K562 (cell line): ENCODE data around the gene MT1M. TPM values are rescaled to one million over a fixed set of nuclear protein-coding genes. Genes with fewer than 3 reads are reported as not detected.

Source experiments
- ATAC-seq: fragments of 200-7000 bp; cut with Tn5 transposase; 3 replicates; pipeline ENCODE4 v1.9.1; 2020; ENCODE audit warnings: moderate library complexity
- BruUV-seq: library from RNA; stranded (reverse); fragments of 400-500 nt; replicated peaks from 2 replicates; lab custom pipeline; 2021; lab: Mats Ljungman, UMichigan
- CTCF ChIA-PET: fragments of 300-600 bp; formaldehyde crosslinking; extraction: SDS; loops from one replicate; lab custom pipeline; 2021; ENCODE audit warnings: low intra/inter-chr PET ratio; lab: Yijun Ruan, JAX
- POLR2A ChIA-PET: fragments of 300-600, 350-650 bp; sonication (Branson Sonifier 250); formaldehyde crosslinking; extraction: SDS; loops from one replicate; lab custom pipeline; 2021; ENCODE audit warnings: antibody characterized with exemption, inconsistent platforms; lab: Yijun Ruan, JAX
- DNase-seq, 4 experiments: peaks; one replicate each; pipeline versions ENCODE4 v3.0.0 to v3.0.0-alpha.2; 2011 to 2018; ENCODE audit warnings: low spot score in 3 of 4, mixed read lengths in 3 of 4; ENCODE audit errors: extremely low read depth in 1 of 4
- FAIRE-seq: peaks from 2 replicates; lab custom pipeline; 2011; peaks lifted over from hg19 to GRCh38; lab: Jason Lieb, UNC
- H2AFZ ChIP-seq: 2 replicates; pipeline ENCODE4 v1.6.0; 2011; ENCODE audit warnings: low read depth, low read length, control low read depth, inconsistent platforms
- H3K27ac ChIP-seq: fragments of 200-600 bp; 3 replicates; pipeline ENCODE4 v1.8.0; 2011; ENCODE audit warnings: low read depth, mild to moderate bottlenecking, control low read depth, inconsistent platforms, low read length, moderate library complexity, mixed read lengths; ENCODE audit errors: extremely low read depth
- H3K27me3 ChIP-seq, 2 experiments: fragments of 300-600 bp in 1 of 2; 2 replicates in 1 of 2; 3 replicates in 1 of 2; pipeline versions ENCODE4 v1.6.0 to v1.8.0; 2011; ENCODE audit warnings: inconsistent platforms in 2 of 2, low read length in 2 of 2, mild to moderate bottlenecking in 1 of 2, mixed read lengths in 1 of 2, moderate library complexity in 1 of 2; ENCODE audit not compliant: control insufficient read depth in 2 of 2, insufficient read depth in 2 of 2
- H3K36me3 ChIP-seq: fragments of 300-600 bp; 3 replicates; pipeline ENCODE4 v1.8.0; 2011; ENCODE audit warnings: mild to moderate bottlenecking, low read length, inconsistent platforms; ENCODE audit not compliant: control insufficient read depth, insufficient read depth
- H3K4me1 ChIP-seq, 2 experiments: fragments of 200-600 bp in 1 of 2; replicated peaks in 1 of 2; 2 replicates in 1 of 2; 3 replicates in 1 of 2; pipeline versions ENCODE4 v1.5.1 to v1.8.0; 2011; ENCODE audit warnings: inconsistent platforms in 2 of 2, low read length in 2 of 2, mild to moderate bottlenecking in 1 of 2, mixed read lengths in 1 of 2, moderate library complexity in 1 of 2; ENCODE audit not compliant: control insufficient read depth in 2 of 2, insufficient read depth in 2 of 2
- H3K4me2 ChIP-seq: 2 replicates; pipeline ENCODE4 v1.6.1; 2011; ENCODE audit warnings: low read length, control low read depth, inconsistent platforms, mixed read lengths; ENCODE audit not compliant: insufficient read depth
- H3K4me3 ChIP-seq: fragments of 200-600 bp; sonication (generic), shearing (Covaris generic); 2 replicates; pipeline ENCODE4 v1.5.1; 2016; ENCODE audit warnings: control low read depth, inconsistent platforms
- H3K79me2 ChIP-seq: fragments of 200-600 bp; 3 replicates; pipeline ENCODE4 v1.8.0; 2011; ENCODE audit warnings: low read length, inconsistent platforms; ENCODE audit not compliant: control insufficient read depth, insufficient read depth
- H3K9ac ChIP-seq, 2 experiments: 2 replicates each; pipeline versions ENCODE4 v1.6.0 to v1.6.1; 2011; ENCODE audit warnings: low read depth in 2 of 2, low read length in 2 of 2, control low read depth in 1 of 2, inconsistent platforms in 1 of 2, mild to moderate bottlenecking in 1 of 2, mixed read lengths in 1 of 2; ENCODE audit not compliant: insufficient read depth in 1 of 2
- H3K9me1 ChIP-seq: one replicate; pipeline ENCODE4 v1.6.0; 2011; ENCODE audit warnings: inconsistent platforms, mild to moderate bottlenecking, low read length, moderate library complexity; ENCODE audit not compliant: control insufficient read depth, insufficient read depth
- H3K9me3 ChIP-seq: replicated peaks from 2 replicates; pipeline ENCODE4 v1.5.1; 2011; ENCODE audit warnings: low read depth, low read length, inconsistent platforms; ENCODE audit not compliant: control insufficient read depth, insufficient read depth
- H4K20me1 ChIP-seq: replicated peaks from 2 replicates; pipeline ENCODE4 v1.6.1; 2011; ENCODE audit warnings: low read length, inconsistent platforms, mixed read lengths; ENCODE audit not compliant: control insufficient read depth, insufficient read depth
- BACH1 ChIP-seq: fragments of 200-800 bp; sonication (Bioruptor generic); IDR thresholded peaks from 2 replicates; pipeline ENCODE4 v1.6.1; 2016; ENCODE audit warnings: missing genetic modification characterization, missing compliant biosample characterization
- BRD9 ChIP-seq: fragments of 450-650 bp; IDR thresholded peaks from 2 replicates; pipeline ENCODE4 v1.6.1; 2018; ENCODE audit warnings: low read depth; ENCODE audit not compliant: partially characterized antibody
- CHD1 ChIP-seq: fragments of 200-600 bp; sonication (generic); IDR thresholded peaks from one replicate; pipeline ENCODE4 v1.6.1; 2012; ENCODE audit warnings: mild to moderate bottlenecking, moderate library complexity, low read length, inconsistent platforms
- ETV1 ChIP-seq: fragments of 450-650 bp; conservative IDR thresholded peaks from 2 replicates; pipeline ENCODE4 v1.6.1; 2016; ENCODE audit warnings: missing genetic modification characterization, control low read depth, low read depth, missing compliant biosample characterization
- FIP1L1 ChIP-seq: fragments of 200-400 bp; formaldehyde crosslinking; IDR thresholded peaks from 2 replicates; pipeline ENCODE4 v1.6.1; 2018; ENCODE audit warnings: mild to moderate bottlenecking, low read depth, low read length; ENCODE audit not compliant: poor library complexity, severe bottlenecking
- MTA3 ChIP-seq: fragments of 450-650 bp; formaldehyde crosslinking; IDR thresholded peaks from 2 replicates; pipeline ENCODE4 v1.6.1; 2017; ENCODE audit warnings: mild to moderate bottlenecking, borderline replicate concordance
- MYC ChIP-seq, 2 experiments: fragments of 250-450 bp in 1 of 2; sonication (Bioruptor Pico) in 1 of 2; IDR thresholded peaks; 2 replicates each; pipeline versions ENCODE4 v1.5.1 to v1.6.1; 2012 to 2021; ENCODE audit warnings: low read depth in 2 of 2, borderline replicate concordance in 1 of 2, improper control_type of control experiment in 1 of 2, low read length in 1 of 2, mild to moderate bottlenecking in 1 of 2, moderate library complexity in 1 of 2
- RHOXF2B ChIP-seq: fragments of 250-450 bp; sonication (Bioruptor Pico); conservative IDR thresholded peaks from 2 replicates; pipeline ENCODE4 v1.5.1; 2021
- RUNX1 ChIP-seq: sonication (generic); IDR thresholded peaks from 2 replicates; pipeline ENCODE4 v1.6.1; 2016; ENCODE audit warnings: antibody characterized with exemption, low read depth
- ZNF584 ChIP-seq: fragments of 200-800 bp; sonication (Bioruptor generic); IDR thresholded peaks from 2 replicates; pipeline ENCODE4 v1.6.1; 2016; ENCODE audit warnings: low read depth, mild to moderate bottlenecking, missing genetic modification characterization, missing compliant biosample characterization
- WGBS: fragments of 100-300 bp; shearing (Covaris generic); methylation state at CpG from one replicate; pipeline ENCODE4 v1.1.6; 2016; ENCODE audit warnings: low coverage, mixed read lengths; ENCODE audit not compliant: insufficient coverage; ENCODE audit errors: missing lambda C conversion rate; 5-methylcytosine and 5-hydroxymethylcytosine counted together
- in situ Hi-C: fragments of 300-500 bp; cut with MboI; formaldehyde crosslinking; loops from 4 replicates; pipeline ENCODE4 v1.15.0; 2018; ENCODE audit warnings: inconsistent platforms, mixed read lengths
- intact Hi-C: fragments of 100-400 bp; cut with micrococcal nuclease; formaldehyde crosslinking; loops from 2 replicates; pipeline ENCODE4 v1.14.2; 2022
- polyA plus RNA-seq, 8 experiments: library from polyadenylated mRNA; depleted of rRNA in 4 of 8; stranded (reverse) in 5 of 8; unstranded in 3 of 8; fragments of >200 nt; fragmentation: Nextera tagmentation in 2 of 8; fragmentation: Illumina TruSeq in 1 of 8; extraction: Ambion mirVana in 2 of 8; extraction: Trizol in 1 of 8; gene quantifications; 2 replicates each; pipeline versions ENCODE4 v1.2.1 to v1.2.3, GENCODE V29; 2011 to 2014; ENCODE audit warnings: inconsistent platforms in 1 of 8, missing spikeins in 1 of 8
- total RNA-seq, 7 experiments: library from RNA; depleted of rRNA in 6 of 7; stranded (reverse); fragments of >200 nt in 6 of 7; fragmentation: Illumina TruSeq in 2 of 7; extraction: Trizol in 2 of 7; gene quantifications; 2 replicates each; pipeline versions ENCODE4 v1.2.1 to v1.2.3, GENCODE V29; 2011 to 2021; ENCODE audit warnings: low replicate concordance in 1 of 7
- TF ChIP-seq, protein P1 (sequence below), 2 experiments: fragments of 450-650 bp; IDR thresholded peaks; 2 replicates each; pipeline ENCODE4 v1.6.1; 2016; ENCODE audit warnings: mild to moderate bottlenecking in 2 of 2, borderline replicate concordance in 1 of 2, low read depth in 1 of 2, moderate library complexity in 1 of 2
- TF ChIP-seq, protein P2 (sequence below), 2 experiments: fragments of 450-650 bp in 1 of 2; sonication (generic) in 1 of 2; formaldehyde crosslinking in 1 of 2; IDR thresholded peaks in 1 of 2; conservative IDR thresholded peaks in 1 of 2; 2 replicates each; pipeline versions ENCODE4 v1.6.1 to v1.8.1; 2016 to 2023; ENCODE audit warnings: mild to moderate bottlenecking in 2 of 2, moderate library complexity in 2 of 2, inconsistent platforms in 1 of 2, missing genetic modification reagents in 1 of 2

The MT1M gene
- total and polyA plus RNA-seq, 9 of the 15 experiments (the other 6 are each of a cell fraction or from before 2014, with no cell fraction given), result not detected

DNA sequence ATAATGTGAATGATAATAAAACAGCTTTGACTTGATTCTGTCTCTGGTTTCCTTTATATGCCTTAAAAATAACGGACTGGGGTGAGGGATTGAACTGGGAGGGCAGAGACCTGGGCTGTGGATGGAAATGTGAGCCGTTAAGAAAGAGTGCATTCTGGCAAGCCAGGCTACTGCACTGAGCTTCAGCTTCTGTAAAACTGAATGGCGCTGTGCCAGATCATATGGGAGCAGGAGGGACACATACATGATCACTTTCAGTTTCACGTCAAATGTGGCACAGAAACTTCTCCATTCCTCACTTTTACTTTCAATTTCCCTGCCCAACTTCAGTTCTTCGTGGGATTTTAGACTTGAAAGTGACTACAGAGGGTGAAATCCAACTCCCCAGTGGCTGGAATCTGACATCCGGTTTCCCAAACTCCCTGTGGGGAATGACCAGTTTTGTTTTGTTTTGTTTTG, 23.0 kb upstream of the MT1M start:
- POLR2A ChIA-PET, result interaction anchor here (0.6 to 0.8 kb wide), 3 partner anchors 14 to 28 kb away, joined by 3 read pairs; no protein-coding TSS in a partner anchor
- H3K27me3 ChIP-seq, result no peaks in the 10 kb centered on the region
- peak; percentile 63 for FAIRE-seq
- CTCF ChIA-PET, result no interaction called here
- no peaks in the 10 kb centered on the region for H3K36me3 ChIP-seq
- H3K9me1 ChIP-seq, result no peaks in the 10 kb centered on the region
- H3K9ac ChIP-seq, result peak overlapping the region; percentile 32 to 37; a peak in 3 of 4 replicates
- no peaks in the 10 kb centered on the region for H3K79me2 ChIP-seq
- no TSS peak for BruUV-seq
- H3K4me1 ChIP-seq, result peaks cover 27 to 29% of the 10 kb centered on the region in 2 experiments
- peak overlapping the region; percentile 97 for H2AFZ ChIP-seq
- H3K9me3 ChIP-seq, result no peaks in the 10 kb centered on the region
- H4K20me1 ChIP-seq, result no peaks in the 10 kb centered on the region
- H3K27ac ChIP-seq, result peak overlapping the region; percentile 27; the same call in 1 of the 3 replicates
- ATAC-seq, result peak; percentile 31
- peak overlapping the region; percentile 78 for H3K4me2 ChIP-seq
- in situ Hi-C loops, result no loop called here
- WGBS, result 2% methylated on average over 6 of the region's 6 CpGs
- peak in 2 of 4 experiments; percentile 51 to 66 for DNase-seq
- H3K4me3 ChIP-seq, result peak overlapping the region; percentile 47
- intact Hi-C loops, result no loop called here
- TF ChIP-seq MYC (IDR thresholded peaks at IDR 0.05; ENCODE audit: low read depth, low read length) (peak; percentile 25; the same call in 1 of the 2 replicates), MYC (CRISPR knock-in tag; IDR thresholded peaks at IDR 0.05; ENCODE audit: borderline replicate concordance, low read depth) (no peak), BACH1 (tag) (no peak), RUNX1 (no peak), ETV1 (tag) (peak; percentile 53), RHOXF2B (CRISPR knock-in tag) (no peak), CHD1 (peak; percentile 7), BRD9 (no peak), MTA3 (no peak), FIP1L1 (no peak), ZNF584 (CRISPR knock-in tag) (no peak)
- TF ChIP-seq, protein P1, sequence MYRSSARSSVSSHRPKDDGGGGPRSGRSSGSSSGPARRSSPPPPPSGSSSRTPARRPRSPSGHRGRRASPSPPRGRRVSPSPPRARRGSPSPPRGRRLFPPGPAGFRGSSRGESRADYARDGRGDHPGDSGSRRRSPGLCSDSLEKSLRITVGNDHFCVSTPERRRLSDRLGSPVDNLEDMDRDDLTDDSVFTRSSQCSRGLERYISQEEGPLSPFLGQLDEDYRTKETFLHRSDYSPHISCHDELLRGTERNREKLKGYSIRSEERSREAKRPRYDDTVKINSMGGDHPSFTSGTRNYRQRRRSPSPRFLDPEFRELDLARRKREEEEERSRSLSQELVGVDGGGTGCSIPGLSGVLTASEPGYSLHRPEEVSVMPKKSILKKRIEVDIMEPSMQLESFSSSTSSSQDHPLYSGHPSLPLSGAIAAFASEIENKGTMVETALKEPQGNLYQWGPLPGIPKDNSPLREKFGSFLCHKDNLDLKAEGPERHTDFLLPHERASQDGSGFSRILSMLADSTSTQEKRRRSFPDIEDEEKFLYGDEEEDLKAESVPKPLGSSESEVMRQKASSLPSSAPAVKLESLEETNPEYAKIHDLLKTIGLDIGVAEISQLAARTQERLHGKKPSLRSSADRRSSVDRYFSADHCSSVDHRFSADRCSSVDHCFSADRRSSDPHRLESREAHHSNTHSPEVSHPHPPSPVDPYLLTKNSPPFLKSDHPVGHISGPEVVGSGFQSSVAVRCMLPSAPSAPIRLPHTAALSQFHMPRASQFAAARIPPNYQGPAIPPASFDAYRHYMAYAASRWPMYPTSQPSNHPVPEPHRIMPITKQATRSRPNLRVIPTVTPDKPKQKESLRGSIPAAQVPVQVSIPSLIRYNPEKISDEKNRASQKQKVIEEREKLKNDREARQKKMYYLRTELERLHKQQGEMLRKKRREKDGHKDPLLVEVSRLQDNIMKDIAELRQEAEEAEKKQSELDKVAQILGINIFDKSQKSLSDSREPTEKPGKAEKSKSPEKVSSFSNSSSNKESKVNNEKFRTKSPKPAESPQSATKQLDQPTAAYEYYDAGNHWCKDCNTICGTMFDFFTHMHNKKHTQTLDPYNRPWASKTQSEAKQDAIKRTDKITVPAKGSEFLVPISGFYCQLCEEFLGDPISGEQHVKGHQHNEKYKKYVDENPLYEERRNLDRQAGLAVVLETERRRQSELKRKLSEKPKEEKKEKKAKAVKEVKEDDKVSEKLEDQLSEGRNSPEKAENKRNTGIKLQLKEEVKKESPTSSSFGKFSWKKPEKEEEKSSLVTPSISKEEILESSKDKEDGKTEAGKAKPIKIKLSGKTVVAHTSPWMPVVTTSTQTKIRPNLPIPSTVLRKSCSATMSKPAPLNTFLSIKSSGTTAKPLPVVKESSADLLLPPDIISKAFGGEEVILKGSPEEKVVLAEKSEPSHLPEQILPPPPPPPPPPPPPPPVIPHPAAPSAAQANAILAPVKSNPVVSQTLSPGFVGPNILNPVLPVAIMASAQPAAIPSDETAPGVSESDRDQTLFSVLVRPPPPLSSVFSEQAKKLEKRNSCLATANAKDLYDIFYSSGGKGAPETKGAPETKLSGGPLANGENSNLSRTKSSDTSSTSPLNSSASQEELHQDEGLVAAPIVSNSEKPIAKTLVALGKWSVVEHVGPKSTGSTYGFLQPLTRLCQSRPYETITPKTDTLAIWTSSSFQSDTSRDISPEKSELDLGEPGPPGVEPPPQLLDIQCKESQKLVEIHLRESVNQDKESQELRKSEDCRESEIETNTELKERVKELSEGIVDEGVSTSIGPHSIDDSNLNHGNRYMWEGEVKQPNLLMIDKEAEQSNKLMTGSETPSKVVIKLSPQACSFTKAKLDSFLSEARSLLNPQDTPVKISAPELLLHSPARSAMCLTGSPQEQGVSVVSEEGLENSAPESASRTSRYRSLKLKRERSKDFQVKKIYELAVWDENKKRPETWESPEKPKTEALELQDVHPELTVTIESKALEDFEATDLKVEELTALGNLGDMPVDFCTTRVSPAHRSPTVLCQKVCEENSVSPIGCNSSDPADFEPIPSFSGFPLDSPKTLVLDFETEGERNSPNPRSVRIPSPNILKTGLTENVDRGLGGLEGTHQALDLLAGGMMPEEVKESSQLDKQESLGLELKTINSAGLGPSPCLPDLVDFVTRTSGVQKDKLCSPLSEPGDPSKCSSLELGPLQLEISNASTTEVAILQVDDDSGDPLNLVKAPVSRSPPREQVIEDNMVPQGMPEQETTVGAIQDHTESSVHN (IDR thresholded peaks at IDR 0.05; ENCODE audit: borderline replicate concordance in 1 of 2, low read depth in 1 of 2), result peak in 1 of 2 experiments; percentile 85; a peak in 2 of 4 replicates
- TF ChIP-seq, protein P2, sequence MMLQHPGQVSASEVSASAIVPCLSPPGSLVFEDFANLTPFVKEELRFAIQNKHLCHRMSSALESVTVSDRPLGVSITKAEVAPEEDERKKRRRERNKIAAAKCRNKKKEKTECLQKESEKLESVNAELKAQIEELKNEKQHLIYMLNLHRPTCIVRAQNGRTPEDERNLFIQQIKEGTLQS (IDR thresholded peaks at IDR 0.05), result no peak
- TF ChIP-seq, protein P2 (CRISPR knock-in tag; conservative IDR thresholded peaks at IDR 0.05), result no peak
